Lung (tissue), 12 donors: ENCODE results near the gene SH3PXD2B. TPM values are rescaled to one million over a fixed set of nuclear protein-coding genes. Genes with fewer than 3 reads are reported as not detected.

Experiments
- ATAC-seq: fragments of 200-7000 bp; cut with Tn5 transposase; one replicate; pipeline ENCODE4 v1.9.1; 2020; ENCODE audit warnings: moderate number of reproducible peaks; ENCODE audit not compliant: insufficient read depth, low FRiP score
- DNase-seq, 3 donors: peaks; one replicate each; pipeline ENCODE4 v3.0.0-alpha.2; 2013 to 2017
- H3K27ac ChIP-seq, 2 donors: one replicate each; pipeline ENCODE4 v1.5.1; 2013; ENCODE audit warnings: mild to moderate bottlenecking in 2 of 2, moderate library complexity in 2 of 2, control low read depth in 1 of 2, inconsistent platforms in 1 of 2, low read depth in 1 of 2, low read length in 1 of 2
- H3K27me3 ChIP-seq, 3 donors: one replicate each; pipeline ENCODE4 v1.5.1; 2013; ENCODE audit warnings: low read length in 2 of 3; ENCODE audit not compliant: control insufficient read depth in 3 of 3, insufficient read depth in 3 of 3
- H3K36me3 ChIP-seq, 4 donors: one replicate each; pipeline ENCODE4 v1.5.1; 2013; ENCODE audit warnings: low read length in 4 of 4, mild to moderate bottlenecking in 1 of 4, moderate library complexity in 1 of 4; ENCODE audit not compliant: control insufficient read depth in 4 of 4, insufficient read depth in 4 of 4
- H3K4me1 ChIP-seq, 5 donors: one replicate each; pipeline ENCODE4 v1.5.1; 2013; ENCODE audit warnings: low read length in 5 of 5, mild to moderate bottlenecking in 2 of 5, moderate library complexity in 1 of 5; ENCODE audit not compliant: control insufficient read depth in 5 of 5, insufficient read depth in 5 of 5
- H3K4me3 ChIP-seq: one replicate; pipeline ENCODE4 v1.5.1; 2013; ENCODE audit warnings: mild to moderate bottlenecking, control low read depth, moderate library complexity
- H3K9ac ChIP-seq, 2 donors: one replicate each; pipeline ENCODE4 v1.5.1; 2013; ENCODE audit warnings: low read length in 2 of 2, control low read depth in 1 of 2; ENCODE audit not compliant: insufficient read depth in 1 of 2
- H3K9me3 ChIP-seq, 4 donors: one replicate each; pipeline ENCODE4 v1.5.1; 2013; ENCODE audit warnings: low read length in 3 of 4, mild to moderate bottlenecking in 1 of 4, moderate library complexity in 1 of 4; ENCODE audit not compliant: control insufficient read depth in 4 of 4, insufficient read depth in 3 of 4
- CTCF ChIP-seq: IDR thresholded peaks from 2 replicates; pipeline ENCODE4 v1.5.1; 2012; ENCODE audit warnings: mild to moderate bottlenecking; ENCODE audit errors: control extremely low read depth, extremely low read depth
- WGBS, 2 donors: extraction: QIAGEN DNeasy Blood & Tissue Kit; methylation state at CpG; one replicate each; pipeline ENCODE4 v1.1.7; 2013; 5-methylcytosine and 5-hydroxymethylcytosine counted together
- polyA plus RNA-seq, 2 donors: library from polyadenylated mRNA; stranded (reverse); fragments of 200-250 nt; gene quantifications; one replicate each; pipeline ENCODE4 v1.2.1, GENCODE V29; 2013
- total RNA-seq, 2 donors: library from RNA; depleted of rRNA in 1 of 2; stranded (reverse); fragments of >200 nt in 1 of 2; gene quantifications; one replicate each; pipeline ENCODE4 v1.2.1, GENCODE V29; 2014 to 2021
- donor health status: control.
- donor health status: control.
- donor health status: Bipolar disorder and iron deficiency.
- donor health status: healthy.
- donor health status: DM: yes; HTN: yes; CAD: no.

Gene SH3PXD2B
- total and polyA plus RNA-seq, 4 donors, result 8.0 to 56.0 (median 21.4) TPM

GRCh38 chr5:172413601-172414171, 40.6 kb downstream of the SH3PXD2B start:
- H3K4me3 ChIP-seq, result no peak overlapping the region
- H3K9me3 ChIP-seq, result no peaks in the 10 kb centered on the region
- peaks cover 0 to 54% (median 18%) of the 10 kb centered on the region in 5 donors for H3K4me1 ChIP-seq
- peaks cover 0 to 14% (median under 1%) of the 10 kb centered on the region in 4 donors for H3K36me3 ChIP-seq
- no peak overlapping the region for H3K9ac ChIP-seq
- DNase-seq (no peak), ATAC-seq (no peak)
- no peak for TF ChIP-seq CTCF
- WGBS, 2 donors, result 82 to 88% methylated on average over 4 of the region's 4 CpGs
- H3K27me3 ChIP-seq, result no peaks in the 10 kb centered on the region
- H3K27ac ChIP-seq, result peak overlapping the region in 1 of 2 donors; percentile 86

GRCh38 chr5:172412724-172413286, 41.5 kb downstream of the SH3PXD2B start:
- Histone ChIP-seq H3K27ac (peak overlapping the region; percentile 7 to 86), H3K4me1 (peaks cover 0 to 46% (median 18%) of the 10 kb centered on the region in 5 donors), H3K4me3 (no peak overlapping the region), H3K9me3 (no peaks in the 10 kb centered on the region), H3K9ac (peak overlapping the region in 1 of 2 donors; percentile 36), H3K27me3 (no peaks in the 10 kb centered on the region), H3K36me3 (peaks cover 0 to 14% (median under 1%) of the 10 kb centered on the region in 4 donors)
- 29 to 49% methylated on average over 13 of the region's 13 CpGs for WGBS, 2 donors
- ATAC-seq (peak; percentile 69), DNase-seq (peak; percentile 60 to 87 (median 74))
- no peak for TF ChIP-seq CTCF

- peaks cover 0 to 54% (median 23%) of the 10 kb centered on the region in 5 donors for H3K4me1 ChIP-seq
Observed at GRCh38 chr5:172411484-172412072, 42.7 kb downstream of the SH3PXD2B start.

More at GRCh38 chr5:172411484-172412072, 42.7 kb downstream of the SH3PXD2B start:
- no peaks in the 10 kb centered on the region for H3K9me3 ChIP-seq
- ATAC-seq, result no peak
- TF ChIP-seq CTCF, result no peak
- WGBS, 2 donors, result 66 to 68% methylated on average over 7 of the region's 7 CpGs
- peak; percentile 91 to 96 (median 95) for DNase-seq
- no peak overlapping the region for H3K27ac ChIP-seq
- H3K27me3 ChIP-seq, result no peaks in the 10 kb centered on the region
- no peak overlapping the region for H3K4me3 ChIP-seq
- peaks cover 0 to 12% (median 1%) of the 10 kb centered on the region in 4 donors for H3K36me3 ChIP-seq
- H3K9ac ChIP-seq, result peak overlapping the region in 1 of 2 donors; percentile 36
